Omental fat pad (tissue), 4 donors: Measurements from ENCODE around the gene TAS1R2. TPM values are rescaled to one million over a fixed set of nuclear protein-coding genes. Genes with fewer than 3 reads are reported as not detected.
"Not testable (repeated sequence)": the region's sequence is repeated elsewhere in the genome, so short reads cannot be mapped to it uniquely, and the experiment has no call there.

Experiments used
- ATAC-seq: fragments of 150-250 bp; one replicate; pipeline ENCODE4 v1.9.1; 2016; ENCODE audit warnings: mild to moderate bottlenecking, moderate library complexity; ENCODE audit not compliant: low FRiP score
- DNase-seq: peaks from one replicate; pipeline ENCODE4 v3.0.0-alpha.2; 2019; ENCODE audit warnings: low spot score
- CTCF ChIP-seq, 3 donors: fragments of 450-650 bp; IDR thresholded peaks; one replicate each; pipeline ENCODE4 v1.5.1; 2016 to 2017; ENCODE audit warnings: antibody characterized with exemption in 3 of 3, mild to moderate bottlenecking in 3 of 3, moderate library complexity in 2 of 3
- total RNA-seq, 4 donors: library from RNA; depleted of rRNA; stranded (reverse); fragments of >200 nt; gene quantifications; one replicate each; pipeline ENCODE4 v1.1.0, GENCODE V29; 2016

Gene TAS1R2
- total RNA-seq, 4 donors from 2014 or later: not detected

DNA sequence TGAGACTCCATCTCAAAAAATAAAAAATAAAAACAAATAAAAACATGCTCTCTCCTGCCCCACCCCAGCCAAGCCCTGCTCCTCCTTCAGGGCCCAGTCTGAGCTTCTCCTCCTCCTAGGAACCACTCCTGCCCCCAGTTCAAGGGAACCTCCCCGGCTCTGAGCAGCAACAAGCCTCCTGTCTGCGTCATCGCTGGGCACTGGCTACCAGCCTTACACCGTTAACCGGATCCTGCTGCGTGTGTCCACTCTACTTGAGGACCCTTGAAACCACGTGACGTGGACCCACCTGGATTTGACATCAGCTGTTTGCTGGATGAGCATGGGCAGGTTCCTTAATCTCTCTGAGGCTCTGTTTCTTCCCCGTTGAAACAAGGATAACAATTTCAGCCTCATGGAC lies 1.6 kb upstream of the TAS1R2 start:
- DNase-seq (no peak), ATAC-seq (no peak)
- TF ChIP-seq CTCF (IDR thresholded peaks at IDR 0.05): no peak

- DNase-seq: no peak
These were observed 1.3 kb downstream of the TAS1R2 start for GRCh38 chr1:18858070-18858688.

DNA sequence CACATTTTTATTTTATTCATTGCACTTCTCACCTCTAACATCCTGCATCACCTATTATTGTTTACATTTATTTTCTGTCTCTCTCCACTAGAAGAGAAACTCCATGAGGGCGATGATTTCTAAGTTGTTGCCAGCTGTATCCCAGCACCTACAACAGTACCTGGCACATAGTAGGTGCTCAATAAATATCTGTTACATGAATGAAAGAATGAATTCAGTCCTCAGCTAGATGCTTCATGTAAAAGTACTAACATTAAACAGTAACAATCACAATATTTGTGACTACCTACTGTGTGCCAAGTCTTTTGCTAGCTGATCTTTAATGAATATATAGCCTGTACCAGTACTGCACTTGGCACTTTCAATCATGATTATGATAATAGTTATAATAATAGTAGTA lies 3.0 kb downstream of the TAS1R2 start:
- ATAC-seq (no peak), DNase-seq (no peak)

More at GRCh38 chr1:18858070-18858688, 1.3 kb downstream of the TAS1R2 start:
- ATAC-seq: no peak
- no peak for TF ChIP-seq CTCF (IDR thresholded peaks at IDR 0.05)

GRCh38 chr1:18855573-18855972 lies 3.9 kb downstream of the TAS1R2 start:
- no peak for TF ChIP-seq CTCF (IDR thresholded peaks at IDR 0.05)
- no peak for ATAC-seq
- no peak for DNase-seq

More for the DNA sequence above, 3.0 kb downstream of the TAS1R2 start:
- no peak for TF ChIP-seq CTCF (IDR thresholded peaks at IDR 0.05)

DNA sequence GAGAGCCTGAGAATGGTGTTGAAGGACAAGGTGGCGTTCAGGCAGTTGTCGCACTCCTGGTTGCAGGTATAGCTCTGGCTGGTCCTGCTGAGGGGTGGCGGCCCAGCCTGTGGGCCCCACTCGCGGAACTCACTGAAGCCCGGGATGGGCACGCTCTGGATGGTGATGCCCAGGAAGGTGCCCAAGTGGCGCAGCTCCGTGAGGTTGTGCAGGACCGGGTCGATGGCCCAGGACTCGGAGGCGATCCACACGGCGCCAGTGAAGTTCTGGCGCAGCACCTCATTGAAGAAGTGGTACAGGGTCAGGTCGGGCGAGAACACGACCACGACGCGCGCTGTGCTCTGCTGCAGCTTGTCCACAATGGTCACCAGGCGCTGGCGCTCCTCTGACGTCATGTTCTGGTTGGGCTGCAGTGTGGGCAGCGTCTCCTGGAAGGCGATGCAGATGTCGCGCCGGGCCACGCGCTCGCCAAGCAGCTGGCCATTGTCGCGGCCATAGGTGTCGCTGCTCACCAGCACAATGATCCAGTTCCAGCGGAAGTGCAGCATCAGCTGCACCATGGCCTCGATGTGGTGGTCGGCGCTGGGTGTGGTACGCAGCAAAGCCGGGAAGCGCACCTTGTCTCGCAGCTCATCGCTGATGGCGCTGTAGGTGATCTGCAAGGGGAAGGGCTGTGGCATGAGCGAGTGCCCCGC lies 5.0 kb downstream of the TAS1R2 start:
- DNase-seq (no peak), ATAC-seq (no peak)
- no peak for TF ChIP-seq CTCF (IDR thresholded peaks at IDR 0.05)

DNA sequence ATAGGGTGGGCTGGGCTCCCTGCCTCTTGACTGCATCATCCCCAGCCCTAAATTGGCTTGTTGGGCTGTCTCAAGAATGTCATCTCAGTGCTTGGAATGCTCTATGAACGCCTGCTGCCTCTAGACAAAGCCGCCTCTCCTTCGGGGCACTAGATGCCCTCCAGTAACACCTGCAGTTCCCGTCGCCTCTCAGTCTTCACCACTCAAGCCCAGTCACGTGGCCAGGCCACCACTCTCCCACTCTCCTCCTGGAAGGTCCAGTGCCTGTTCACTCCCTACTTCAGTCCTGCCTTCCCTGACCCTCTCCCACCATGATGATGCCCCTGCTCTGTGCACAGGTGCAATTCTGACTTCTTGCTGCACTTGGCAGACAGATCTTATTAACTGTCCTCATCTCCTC lies 7.0 kb downstream of the TAS1R2 start:
- TF ChIP-seq CTCF (IDR thresholded peaks at IDR 0.05): no peak
- ATAC-seq: no peak

GRCh38 chr1:18849261-18849711 lies 10.2 kb downstream of the TAS1R2 start:
- no peak for TF ChIP-seq CTCF (IDR thresholded peaks at IDR 0.05)
- DNase-seq (no peak), ATAC-seq (no peak)

More for the DNA sequence above, 7.0 kb downstream of the TAS1R2 start:
- DNase-seq: no peak

GRCh38 chr1:18847723-18848122 lies 11.7 kb downstream of the TAS1R2 start:
- not testable (repeated sequence) for DNase-seq, ATAC-seq
